GM23248 (cell line): ENCODE results near the gene TBXAS1. TPM values are rescaled to one million over a fixed set of nuclear protein-coding genes. Genes with fewer than 3 reads are reported as not detected.

Source experiments
- DNase-seq: peaks from one replicate; pipeline ENCODE4 v3.0.0-alpha.2; 2015
- H2AFZ ChIP-seq: fragments of 200-600 bp; sonication (generic); 2 replicates; pipeline ENCODE4 v1.6.1; 2016; ENCODE audit warnings: antibody characterized with exemption
- H3F3A ChIP-seq: fragments of 200-600 bp; sonication (generic); 2 replicates; pipeline ENCODE4 v1.6.1; 2016; ENCODE audit warnings: mild to moderate bottlenecking, antibody characterized with exemption, mixed run types; ENCODE audit not compliant: insufficient read depth
- H3K27ac ChIP-seq: fragments of 200-600 bp; sonication (generic); 2 replicates; pipeline ENCODE4 v1.5.1; 2016; ENCODE audit warnings: mild to moderate bottlenecking
- H3K27me3 ChIP-seq: fragments of 200-600 bp; sonication (generic); replicated peaks from 2 replicates; pipeline ENCODE4 v1.6.1; 2016; ENCODE audit warnings: mild to moderate bottlenecking; ENCODE audit not compliant: insufficient read depth
- H3K36me3 ChIP-seq: fragments of 200-600 bp; sonication (generic); 2 replicates; pipeline ENCODE4 v1.6.1; 2016; ENCODE audit warnings: low read depth, mild to moderate bottlenecking
- H3K4me1 ChIP-seq: fragments of 200-600 bp; sonication (generic); 2 replicates; pipeline ENCODE4 v1.6.1; 2016; ENCODE audit warnings: mild to moderate bottlenecking; ENCODE audit not compliant: insufficient read depth
- H3K4me2 ChIP-seq: fragments of 200-600 bp; sonication (generic); one replicate; pipeline ENCODE4 v1.6.1; 2016; ENCODE audit warnings: mild to moderate bottlenecking; ENCODE audit not compliant: unreplicated experiment
- H3K4me3 ChIP-seq: fragments of 200-600 bp; sonication (generic); 2 replicates; pipeline ENCODE4 v1.5.1; 2016; ENCODE audit warnings: mild to moderate bottlenecking
- H3K79me2 ChIP-seq: fragments of 200-600 bp; sonication (generic); 2 replicates; pipeline ENCODE4 v1.6.1; 2016; ENCODE audit warnings: mild to moderate bottlenecking; ENCODE audit not compliant: insufficient read depth
- H3K9ac ChIP-seq: fragments of 200-600 bp; sonication (generic); 2 replicates; pipeline ENCODE4 v1.6.1; 2016; ENCODE audit warnings: mild to moderate bottlenecking
- H3K9me2 ChIP-seq: fragments of 200-600 bp; sonication (generic); 2 replicates; pipeline ENCODE4 v1.6.1; 2016; ENCODE audit warnings: mixed run types, mild to moderate bottlenecking, moderate library complexity; ENCODE audit not compliant: insufficient read depth
- H3K9me3 ChIP-seq: fragments of 200-600 bp; sonication (generic); one replicate; pipeline ENCODE4 v1.6.1; 2017; ENCODE audit warnings: low read depth
- H4K20me1 ChIP-seq: fragments of 200-600 bp; sonication (generic); 2 replicates; pipeline ENCODE4 v1.6.0; 2016; ENCODE audit not compliant: insufficient read depth
- EZH2 ChIP-seq: fragments of 200-600 bp; sonication (generic); IDR thresholded peaks from 2 replicates; pipeline ENCODE4 v1.6.1; 2018; ENCODE audit warnings: antibody characterized with exemption, mild to moderate bottlenecking; ENCODE audit not compliant: insufficient read depth, poor library complexity, severe bottlenecking
- EZH2phosphoT487 ChIP-seq: fragments of 200-600 bp; sonication (generic); IDR thresholded peaks from 2 replicates; pipeline ENCODE4 v1.6.1; 2018; ENCODE audit warnings: antibody characterized with exemption, moderate library complexity, mild to moderate bottlenecking, low read depth; ENCODE audit not compliant: insufficient read depth
- WGBS, 2 experiments: methylation state at CpG; one replicate each; pipeline ENCODE4 v1.1.6; 2015 to 2017; ENCODE audit warnings: low lambda C conversion rate in 2 of 2, low coverage in 1 of 2; ENCODE audit errors: missing lambda C conversion rate in 2 of 2; 5-methylcytosine and 5-hydroxymethylcytosine counted together
- in situ Hi-C: fragments of 300-500 bp; cut with MboI; formaldehyde crosslinking; loops from 2 replicates; pipeline ENCODE4 v1.15.0; 2020
- polyA plus RNA-seq: library from polyadenylated mRNA; unstranded; fragments of >200 nt; fragmentation: Nextera tagmentation; extraction: Ambion mirVana; gene quantifications from 2 replicates; pipeline ENCODE4 v1.2.1, GENCODE V29; 2016
- total RNA-seq: library from RNA; depleted of rRNA; stranded (reverse); fragments of >200 nt; shearing (Covaris generic); gene quantifications from 2 replicates; pipeline ENCODE4 v1.2.3, GENCODE V29; 2014

TBXAS1 gene
- total and polyA plus RNA-seq, 2 experiments from 2014 or later = 0.49 TPM; not detected in 1

GRCh38 chr7:139931190-139931934 is 102.3 kb downstream of the TBXAS1 start:
- Histone ChIP-seq H3K9me2 (no peaks in the 10 kb centered on the region), H2AFZ (no peak overlapping the region), H3K79me2 (no peaks in the 10 kb centered on the region), H3K4me1 (no peaks in the 10 kb centered on the region), H3K4me3 (no peak overlapping the region), H3K9ac (no peak overlapping the region), H3K4me2 (no peak overlapping the region), H3K27ac (no peak overlapping the region), H4K20me1 (no peaks in the 10 kb centered on the region), H3K27me3 (no peaks in the 10 kb centered on the region), H3K9me3 (no peaks in the 10 kb centered on the region), H3K36me3 (no peaks in the 10 kb centered on the region), H3F3A (no peaks in the 10 kb centered on the region)
- TF ChIP-seq EZH2 (no peak), EZH2phosphoT487 (no peak)
- in situ Hi-C loops = no loop called here
- WGBS, 2 experiments = 59 to 61% methylated on average over 8 of the region's 8 CpGs
- no peak for DNase-seq

- DNase-seq = no peak
- no peak for TF ChIP-seq EZH2
- no peak for TF ChIP-seq EZH2phosphoT487
- H2AFZ ChIP-seq = no peak overlapping the region
- peaks cover 5% of the 10 kb centered on the region; the same call in 1 of the 2 replicates for H3K4me1 ChIP-seq
- H4K20me1 ChIP-seq = no peaks in the 10 kb centered on the region
- no peaks in the 10 kb centered on the region for H3K9me2 ChIP-seq
- no peak overlapping the region for H3K9ac ChIP-seq
- H3K79me2 ChIP-seq = no peaks in the 10 kb centered on the region
- no peak overlapping the region for H3K4me2 ChIP-seq
- H3K27me3 ChIP-seq = no peaks in the 10 kb centered on the region
- H3K9me3 ChIP-seq = no peaks in the 10 kb centered on the region
- H3F3A ChIP-seq = no peaks in the 10 kb centered on the region
- H3K36me3 ChIP-seq = no peaks in the 10 kb centered on the region
- H3K27ac ChIP-seq = no peak overlapping the region
- in situ Hi-C loops = no loop called here
- no peak overlapping the region for H3K4me3 ChIP-seq
Observed at GRCh38 chr7:139932531-139932930, 103.5 kb downstream of the TBXAS1 start.

- no peaks in the 10 kb centered on the region for H3K36me3 ChIP-seq
- no peaks in the 10 kb centered on the region for H4K20me1 ChIP-seq
- DNase-seq = peak; percentile 88
- H3K9ac ChIP-seq = no peak overlapping the region
- no peaks in the 10 kb centered on the region for H3K79me2 ChIP-seq
- H3K4me1 ChIP-seq = peaks cover 5% of the 10 kb centered on the region; the same call in 1 of the 2 replicates
- H3K9me3 ChIP-seq = no peaks in the 10 kb centered on the region
- H2AFZ ChIP-seq = no peak overlapping the region
- H3K27me3 ChIP-seq = no peaks in the 10 kb centered on the region
- H3K4me3 ChIP-seq = no peak overlapping the region
- WGBS, 2 experiments = 23 to 28% methylated on average over 2 of the region's 2 CpGs
- H3F3A ChIP-seq = no peaks in the 10 kb centered on the region
- no peak overlapping the region for H3K4me2 ChIP-seq
- TF ChIP-seq EZH2phosphoT487 (no peak), EZH2 (no peak)
- H3K27ac ChIP-seq = no peak overlapping the region
- in situ Hi-C loops = no loop called here
- H3K9me2 ChIP-seq = no peaks in the 10 kb centered on the region
Observed at GRCh38 chr7:139936760-139937310, 107.8 kb downstream of the TBXAS1 start.

DNA sequence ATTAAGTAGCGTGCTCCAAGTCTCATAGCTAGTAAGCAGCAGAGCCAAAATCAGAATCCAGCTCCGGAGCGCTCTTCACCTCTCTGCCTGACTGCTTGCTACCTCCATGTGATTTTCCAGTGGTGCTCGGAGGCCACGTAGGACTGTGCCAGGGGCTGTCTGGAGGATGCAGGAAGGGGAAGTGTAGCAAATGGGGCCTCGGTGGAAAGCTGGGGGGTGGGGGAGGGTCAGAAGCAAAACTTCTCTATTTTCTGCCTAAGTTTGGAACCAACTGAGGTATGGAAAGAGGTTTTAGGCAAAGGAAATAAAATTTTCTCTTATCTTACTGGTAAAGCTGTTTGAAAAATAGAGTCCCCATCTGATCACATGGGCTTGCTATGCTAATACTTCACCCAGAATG is 108.7 kb downstream of the TBXAS1 start:
- DNase-seq = no peak
- H3K9ac ChIP-seq = no peak overlapping the region
- H3F3A ChIP-seq = no peaks in the 10 kb centered on the region
- no peak overlapping the region for H3K4me3 ChIP-seq
- H3K9me3 ChIP-seq = no peaks in the 10 kb centered on the region
- WGBS, 2 experiments = 38 to 56% methylated on average over 6 of the region's 6 CpGs
- TF ChIP-seq EZH2 = no peak
- TF ChIP-seq EZH2phosphoT487 = no peak
- H3K9me2 ChIP-seq = no peaks in the 10 kb centered on the region
- H3K36me3 ChIP-seq = no peaks in the 10 kb centered on the region
- no peaks in the 10 kb centered on the region for H4K20me1 ChIP-seq
- in situ Hi-C loops = no loop called here
- no peak overlapping the region for H2AFZ ChIP-seq
- H3K4me1 ChIP-seq = peaks cover 8% of the 10 kb centered on the region; the same call in 1 of the 2 replicates
- H3K4me2 ChIP-seq = no peak overlapping the region
- H3K79me2 ChIP-seq = no peaks in the 10 kb centered on the region
- no peaks in the 10 kb centered on the region for H3K27me3 ChIP-seq
- H3K27ac ChIP-seq = no peak overlapping the region
